ENCODE results near the gene IDS.

- TF ChIP-seq GATA2 (IDR thresholded peaks at IDR 0.05; ENCODE audit: low read depth, low read length) (no peak), GATA3 (IDR thresholded peaks at IDR 0.05; ENCODE audit: low read depth, low read length) (no peak)
These were observed 6.0 kb upstream of the IDS start for GRCh38 chrX:149511081-149511480.
